ENCODE data around the gene CUL9.
"Not testable (repeated sequence)": the region's sequence is repeated elsewhere in the genome, so short reads cannot be mapped to it uniquely, and the experiment has no call there.

Gene CUL9

GRCh38 chr6:43181942-43182860, at the start of gene CUL9:
TSS of gene CUL9 (plus strand) at chr6:43182196. CDS start at chr6:43184311, 2,115 bp downstream.
- TF ChIP-seq CTCF (conservative IDR thresholded peaks at IDR 0.05): no peak

GRCh38 chr6:43138267-43138666, 43.7 kb upstream of the CUL9 start:
- H3K27ac ChIP-seq: no peak overlapping the region
- no peak for TF ChIP-seq CTCF (conservative IDR thresholded peaks at IDR 0.05)

More at GRCh38 chr6:43181942-43182860, at the start of gene CUL9:
- peak within 1 kb of the TSS; percentile 75 for H3K27ac ChIP-seq

- H3K27ac ChIP-seq: not testable (repeated sequence)
Observed at GRCh38 chr6:43139973-43140372, 42.0 kb upstream of the CUL9 start.

- no peak overlapping the region for H3K27ac ChIP-seq
- no peak for TF ChIP-seq CTCF (conservative IDR thresholded peaks at IDR 0.05)
Observed at GRCh38 chr6:43141644-43142043, 40.4 kb upstream of the CUL9 start.

GRCh38 chr6:43142101-43142500, 39.9 kb upstream of the CUL9 start:
- no peak for TF ChIP-seq CTCF (conservative IDR thresholded peaks at IDR 0.05)
- no peak overlapping the region for H3K27ac ChIP-seq

GRCh38 chr6:43143235-43144128, 38.5 kb upstream of the CUL9 start:
- no peak for TF ChIP-seq CTCF (conservative IDR thresholded peaks at IDR 0.05)
- H3K27ac ChIP-seq: no peak overlapping the region

- no peak overlapping the region for H3K27ac ChIP-seq
- no peak for TF ChIP-seq CTCF (conservative IDR thresholded peaks at IDR 0.05)
Observed at GRCh38 chr6:43144879-43145278, 37.1 kb upstream of the CUL9 start.
